ENCODE results near the gene ADM2. TPM values are rescaled to one million over a fixed set of nuclear protein-coding genes. Genes with fewer than 3 reads are reported as not detected.
"Not testable (repeated sequence)": the region's sequence is repeated elsewhere in the genome, so short reads cannot be mapped to it uniquely, and the experiment has no call there.

Gene ADM2
- polyA plus RNA-seq, 1 of the 3 experiments (the other 2 are of a cell fraction): 0.61 TPM

DNA sequence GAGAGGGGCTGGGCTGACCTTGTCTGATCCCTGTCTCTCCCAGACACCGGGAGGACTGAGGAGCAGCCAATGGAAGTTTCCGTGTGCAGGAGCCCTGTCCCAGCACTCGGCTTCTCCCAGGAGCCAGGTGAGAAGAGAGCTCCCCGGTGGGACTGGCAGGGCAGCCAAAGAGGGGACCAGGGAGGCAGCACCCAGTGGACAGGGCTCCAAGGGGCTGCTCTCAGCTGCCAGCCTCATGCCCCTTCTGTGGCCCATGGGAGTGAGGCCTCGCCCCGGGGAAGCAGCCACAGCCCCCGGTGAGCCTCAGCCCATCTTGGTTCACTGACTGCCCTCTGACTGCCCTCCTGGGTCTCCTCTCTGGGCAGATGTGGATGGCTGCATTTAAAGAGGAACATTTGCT lies 37.3 kb downstream of the ADM2 start:
- peaks cover 7 to 50% of the 10 kb centered on the region in 2 experiments for H3K36me3 ChIP-seq (replicated peaks in 1 of 2; ENCODE audit: control insufficient read depth in 1 of 2, insufficient read depth in 2 of 2, low read length in 1 of 2)
- H3K9ac ChIP-seq: no peak overlapping the region
- peak; percentile 14 for DNase-seq
- no peaks in the 10 kb centered on the region for H3K27me3 ChIP-seq (ENCODE audit: insufficient read depth)
- no peaks in the 10 kb centered on the region for H3K9me3 ChIP-seq
- no peak overlapping the region for H2AFZ ChIP-seq (ENCODE audit: low read depth)
- H3K79me2 ChIP-seq (ENCODE audit: insufficient read depth): peaks cover 41% of the 10 kb centered on the region
- TF ChIP-seq TEAD4 (IDR thresholded peaks at IDR 0.05; ENCODE audit: borderline replicate concordance, insufficient read depth) (no peak), EZH2phosphoT487 (IDR thresholded peaks at IDR 0.05; ENCODE audit: borderline replicate concordance, low read depth) (no peak), TAF1 (IDR thresholded peaks at IDR 0.05; ENCODE audit: borderline replicate concordance, low read depth, low read length) (no peak), RFX5 (IDR thresholded peaks at IDR 0.05; ENCODE audit: low read length) (no peak)
- TF ChIP-seq, protein P1, sequence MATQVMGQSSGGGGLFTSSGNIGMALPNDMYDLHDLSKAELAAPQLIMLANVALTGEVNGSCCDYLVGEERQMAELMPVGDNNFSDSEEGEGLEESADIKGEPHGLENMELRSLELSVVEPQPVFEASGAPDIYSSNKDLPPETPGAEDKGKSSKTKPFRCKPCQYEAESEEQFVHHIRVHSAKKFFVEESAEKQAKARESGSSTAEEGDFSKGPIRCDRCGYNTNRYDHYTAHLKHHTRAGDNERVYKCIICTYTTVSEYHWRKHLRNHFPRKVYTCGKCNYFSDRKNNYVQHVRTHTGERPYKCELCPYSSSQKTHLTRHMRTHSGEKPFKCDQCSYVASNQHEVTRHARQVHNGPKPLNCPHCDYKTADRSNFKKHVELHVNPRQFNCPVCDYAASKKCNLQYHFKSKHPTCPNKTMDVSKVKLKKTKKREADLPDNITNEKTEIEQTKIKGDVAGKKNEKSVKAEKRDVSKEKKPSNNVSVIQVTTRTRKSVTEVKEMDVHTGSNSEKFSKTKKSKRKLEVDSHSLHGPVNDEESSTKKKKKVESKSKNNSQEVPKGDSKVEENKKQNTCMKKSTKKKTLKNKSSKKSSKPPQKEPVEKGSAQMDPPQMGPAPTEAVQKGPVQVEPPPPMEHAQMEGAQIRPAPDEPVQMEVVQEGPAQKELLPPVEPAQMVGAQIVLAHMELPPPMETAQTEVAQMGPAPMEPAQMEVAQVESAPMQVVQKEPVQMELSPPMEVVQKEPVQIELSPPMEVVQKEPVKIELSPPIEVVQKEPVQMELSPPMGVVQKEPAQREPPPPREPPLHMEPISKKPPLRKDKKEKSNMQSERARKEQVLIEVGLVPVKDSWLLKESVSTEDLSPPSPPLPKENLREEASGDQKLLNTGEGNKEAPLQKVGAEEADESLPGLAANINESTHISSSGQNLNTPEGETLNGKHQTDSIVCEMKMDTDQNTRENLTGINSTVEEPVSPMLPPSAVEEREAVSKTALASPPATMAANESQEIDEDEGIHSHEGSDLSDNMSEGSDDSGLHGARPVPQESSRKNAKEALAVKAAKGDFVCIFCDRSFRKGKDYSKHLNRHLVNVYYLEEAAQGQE (IDR thresholded peaks at IDR 0.05; ENCODE audit: low read depth, low read length): no peak
- H3K27ac ChIP-seq (ENCODE audit: low read depth in 2 of 2, low read length in 1 of 2): no peak overlapping the region
- no peaks in the 10 kb centered on the region for H3K9me2 ChIP-seq
- H3K4me1 ChIP-seq (ENCODE audit: control insufficient read depth in 1 of 2, insufficient read depth in 2 of 2, low read depth in 1 of 2, low read length in 1 of 2): peaks cover 0 to under 1% of the 10 kb centered on the region in 2 experiments; a peak in 1 of 4 replicates
- H4K20me1 ChIP-seq (ENCODE audit: insufficient read depth): no peaks in the 10 kb centered on the region
- no peak overlapping the region for H3K4me2 ChIP-seq
- ChIA-PET POLR2A (no interaction called here), CTCF (interaction anchor here (1.3 to 1.8 kb wide), 2 partner anchors 21 to 44 kb away, joined by 3 to 6 read pairs; partner anchors contain the start of gene SYCE3)
- 100% methylated on average over 1 of the region's 7 CpGs for WGBS (ENCODE audit: low lambda C conversion rate)
- no peaks in the 10 kb centered on the region for H3F3A ChIP-seq (replicated peaks; ENCODE audit: insufficient read depth)
- no peak overlapping the region for H3K4me3 ChIP-seq (ENCODE audit: low read depth in 2 of 2, low read length in 1 of 2)

DNA sequence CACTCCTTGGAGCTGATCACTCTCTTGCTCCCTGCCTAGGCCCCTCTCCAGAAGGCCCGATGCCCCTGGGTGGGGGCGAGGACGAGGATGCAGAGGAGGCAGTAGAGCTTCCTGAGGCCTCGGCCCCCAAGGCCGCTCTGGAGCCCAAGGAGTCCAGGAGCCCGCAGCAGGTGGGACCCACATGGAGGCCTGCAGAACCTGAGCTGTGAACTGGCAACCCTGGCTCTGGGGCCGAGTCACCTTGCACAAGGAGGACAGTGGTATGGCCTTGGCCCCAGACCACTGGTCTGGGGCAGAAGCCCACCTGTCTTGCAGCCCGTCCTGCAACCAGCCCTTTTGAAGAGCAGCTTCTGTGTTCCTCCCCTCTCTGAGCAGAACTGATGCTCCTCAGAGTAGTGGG lies 37.8 kb downstream of the ADM2 start:
- ChIA-PET CTCF (interaction anchor here (1.3 to 1.8 kb wide), 2 partner anchors 21 to 44 kb away, joined by 3 to 6 read pairs; partner anchors contain the start of gene SYCE3), POLR2A (no interaction called here)

DNA sequence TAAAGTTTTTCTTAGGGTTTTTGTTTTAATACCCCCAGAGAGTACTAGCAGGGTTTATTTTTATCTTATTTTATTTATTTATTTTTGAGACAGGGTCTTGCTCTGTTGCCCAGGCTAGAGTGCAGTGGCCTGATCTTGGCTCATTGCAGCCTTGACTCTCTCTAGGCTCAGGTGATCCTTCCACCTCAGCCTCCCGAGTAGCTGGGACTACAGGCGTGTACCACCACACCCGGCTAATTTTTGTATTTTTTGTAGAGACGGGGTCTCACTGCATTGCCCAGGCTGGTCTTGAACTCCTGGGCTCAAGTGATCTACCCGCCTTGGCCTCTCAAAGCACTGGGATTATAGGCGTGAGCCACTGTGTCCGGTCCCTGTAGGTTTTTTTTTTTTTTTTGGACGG lies 38.8 kb downstream of the ADM2 start:
- H3K27me3 ChIP-seq (ENCODE audit: insufficient read depth); H3K4me3 ChIP-seq (ENCODE audit: low read depth in 2 of 2, low read length in 1 of 2); H4K20me1 ChIP-seq (ENCODE audit: insufficient read depth); CTCF ChIA-PET; DNase-seq; H3K9ac ChIP-seq; H3F3A ChIP-seq (replicated peaks; ENCODE audit: insufficient read depth); H3K9me2 ChIP-seq; H2AFZ ChIP-seq (ENCODE audit: low read depth); H3K4me2 ChIP-seq; H3K27ac ChIP-seq (ENCODE audit: low read depth in 2 of 2, low read length in 1 of 2); H3K9me3 ChIP-seq; POLR2A ChIA-PET: not testable (repeated sequence)
- H3K79me2 ChIP-seq (ENCODE audit: insufficient read depth): peaks cover 35% of the 10 kb centered on the region
- H3K36me3 ChIP-seq (replicated peaks in 1 of 2; ENCODE audit: control insufficient read depth in 1 of 2, insufficient read depth in 2 of 2, low read length in 1 of 2): peaks cover 7 to 54% of the 10 kb centered on the region in 2 experiments
- 96% methylated on average over 8 of the region's 8 CpGs for WGBS (ENCODE audit: low lambda C conversion rate)
- H3K4me1 ChIP-seq (ENCODE audit: control insufficient read depth in 1 of 2, insufficient read depth in 2 of 2, low read depth in 1 of 2, low read length in 1 of 2): peaks cover 7 to 13% of the 10 kb centered on the region in 2 experiments; a peak in 2 of 4 replicates

More for the DNA sequence above, 37.8 kb downstream of the ADM2 start:
- Histone ChIP-seq H4K20me1 (ENCODE audit: insufficient read depth) (0 out of 2 replicates have a peak, but pooled peaks cover 5% of the 10 kb centered on the region), H3K79me2 (ENCODE audit: insufficient read depth) (peaks cover 41% of the 10 kb centered on the region), H3K9ac (no peak overlapping the region), H3K27me3 (ENCODE audit: insufficient read depth) (no peaks in the 10 kb centered on the region), H3F3A (replicated peaks; ENCODE audit: insufficient read depth) (no peaks in the 10 kb centered on the region), H3K36me3 (replicated peaks in 1 of 2; ENCODE audit: control insufficient read depth in 1 of 2, insufficient read depth in 2 of 2, low read length in 1 of 2) (peaks cover 7 to 54% of the 10 kb centered on the region in 2 experiments), H3K4me2 (no peak overlapping the region), H3K9me2 (no peaks in the 10 kb centered on the region), H3K4me3 (ENCODE audit: low read depth in 2 of 2, low read length in 1 of 2) (no peak overlapping the region), H3K4me1 (ENCODE audit: control insufficient read depth in 1 of 2, insufficient read depth in 2 of 2, low read depth in 1 of 2, low read length in 1 of 2) (peaks cover 3 to 6% of the 10 kb centered on the region in 2 experiments; a peak in 2 of 4 replicates), H3K9me3 (no peaks in the 10 kb centered on the region), H3K27ac (ENCODE audit: low read depth in 2 of 2, low read length in 1 of 2) (no peak overlapping the region), H2AFZ (ENCODE audit: low read depth) (no peak overlapping the region)
- peak; percentile 5 for DNase-seq
- WGBS (ENCODE audit: low lambda C conversion rate): 100% methylated on average over 3 of the region's 8 CpGs
- no peak for TF ChIP-seq GABPA (IDR thresholded peaks at IDR 0.05; ENCODE audit: low read depth)
- no peak for TF ChIP-seq CHD2 (IDR thresholded peaks at IDR 0.05; ENCODE audit: low read length, partially characterized antibody)

Data from SK-N-SH (cell line).